Measurements from ENCODE around the gene NXPE3.

GRCh38 chr3:101810022-101810418 lies 31.0 kb downstream of the NXPE3 start:
- TF ChIP-seq CTCF (IDR thresholded peaks at IDR 0.05) (no peak), EP300 (IDR thresholded peaks at IDR 0.05) (no peak)
